Measurements from ENCODE around the gene NOS1. TPM values are rescaled to one million over a fixed set of nuclear protein-coding genes. Genes with fewer than 3 reads are reported as not detected.

The NOS1 gene
- total and polyA plus RNA-seq, 2 experiments from 2014 or later = 0.63 to 3.0 TPM

DNA sequence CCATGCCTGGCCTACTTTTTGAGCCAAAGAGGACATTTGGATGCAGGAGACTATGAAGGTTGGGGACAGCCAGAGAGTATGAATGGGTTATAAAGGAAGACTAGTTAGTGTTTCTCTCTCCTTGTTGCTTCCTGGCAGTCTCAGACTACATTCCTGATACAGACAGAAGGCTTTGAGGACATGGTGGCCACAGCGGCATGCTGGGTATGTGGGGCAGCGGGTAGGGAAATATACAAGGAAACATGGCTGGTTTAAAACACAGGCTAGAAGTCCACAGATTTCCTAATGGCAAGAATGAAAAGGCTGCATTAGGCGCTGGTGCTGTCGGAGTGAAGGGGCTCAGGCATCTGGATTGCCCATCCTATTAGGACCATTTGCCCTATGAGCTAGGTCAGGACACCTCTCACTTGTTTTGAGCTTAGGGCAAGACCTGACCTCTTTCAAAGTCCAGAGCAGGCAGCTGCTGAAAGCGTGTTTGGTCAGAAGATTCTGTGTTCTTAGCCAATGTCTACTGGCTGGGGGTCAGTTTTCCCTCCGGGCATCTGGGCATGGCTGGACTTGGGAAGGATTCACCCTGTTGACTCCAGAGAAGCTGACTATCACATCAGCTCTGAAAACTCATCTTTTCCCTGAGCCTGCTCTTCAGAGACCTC, 151.0 kb downstream of the NOS1 start:
- Histone ChIP-seq H2AFZ (no peak overlapping the region), H3K4me3 (no peak overlapping the region), H3K79me2 (replicated peaks; ENCODE audit: insufficient read depth) (no peaks in the 10 kb centered on the region), H3K4me2 (no peak overlapping the region), H3F3A (replicated peaks; ENCODE audit: low read depth) (no peaks in the 10 kb centered on the region), H3K27me3 (ENCODE audit: insufficient read depth) (no peaks in the 10 kb centered on the region), H4K20me1 (replicated peaks; ENCODE audit: insufficient read depth) (no peaks in the 10 kb centered on the region), H3K27ac (ENCODE audit: low read depth) (no peak overlapping the region), H3K4me1 (ENCODE audit: insufficient read depth) (peaks cover 8% of the 10 kb centered on the region), H3K9me2 (ENCODE audit: insufficient read depth) (no peaks in the 10 kb centered on the region), H3K36me3 (ENCODE audit: insufficient read depth) (no peaks in the 10 kb centered on the region)
- ATAC-seq = no peak
- no peak for DNase-seq (ENCODE audit: low spot score)
- H3K9me3 Mint-ChIP-seq = no peaks in the 10 kb centered on the region
- H3K27ac Mint-ChIP-seq = no peak overlapping the region
- no peak overlapping the region for H3K4me3 Mint-ChIP-seq
- H3K4me1 Mint-ChIP-seq = peaks cover 21% of the 10 kb centered on the region
- H3K27me3 Mint-ChIP-seq (ENCODE audit: insufficient read depth, low read depth, poor library complexity) = peaks cover 20% of the 10 kb centered on the region
- TF ChIP-seq, protein P1, sequence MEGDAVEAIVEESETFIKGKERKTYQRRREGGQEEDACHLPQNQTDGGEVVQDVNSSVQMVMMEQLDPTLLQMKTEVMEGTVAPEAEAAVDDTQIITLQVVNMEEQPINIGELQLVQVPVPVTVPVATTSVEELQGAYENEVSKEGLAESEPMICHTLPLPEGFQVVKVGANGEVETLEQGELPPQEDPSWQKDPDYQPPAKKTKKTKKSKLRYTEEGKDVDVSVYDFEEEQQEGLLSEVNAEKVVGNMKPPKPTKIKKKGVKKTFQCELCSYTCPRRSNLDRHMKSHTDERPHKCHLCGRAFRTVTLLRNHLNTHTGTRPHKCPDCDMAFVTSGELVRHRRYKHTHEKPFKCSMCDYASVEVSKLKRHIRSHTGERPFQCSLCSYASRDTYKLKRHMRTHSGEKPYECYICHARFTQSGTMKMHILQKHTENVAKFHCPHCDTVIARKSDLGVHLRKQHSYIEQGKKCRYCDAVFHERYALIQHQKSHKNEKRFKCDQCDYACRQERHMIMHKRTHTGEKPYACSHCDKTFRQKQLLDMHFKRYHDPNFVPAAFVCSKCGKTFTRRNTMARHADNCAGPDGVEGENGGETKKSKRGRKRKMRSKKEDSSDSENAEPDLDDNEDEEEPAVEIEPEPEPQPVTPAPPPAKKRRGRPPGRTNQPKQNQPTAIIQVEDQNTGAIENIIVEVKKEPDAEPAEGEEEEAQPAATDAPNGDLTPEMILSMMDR (conservative IDR thresholded peaks at IDR 0.05; ENCODE audit: low read depth in 2 of 2) = no peak
- TF ChIP-seq JUNB (IDR thresholded peaks at IDR 0.05; ENCODE audit: unreplicated experiment) (no peak), ZNF331 (CRISPR knock-in tag; IDR thresholded peaks at IDR 0.05; ENCODE audit: low read depth) (no peak)
- TF ChIP-seq, protein P2, sequence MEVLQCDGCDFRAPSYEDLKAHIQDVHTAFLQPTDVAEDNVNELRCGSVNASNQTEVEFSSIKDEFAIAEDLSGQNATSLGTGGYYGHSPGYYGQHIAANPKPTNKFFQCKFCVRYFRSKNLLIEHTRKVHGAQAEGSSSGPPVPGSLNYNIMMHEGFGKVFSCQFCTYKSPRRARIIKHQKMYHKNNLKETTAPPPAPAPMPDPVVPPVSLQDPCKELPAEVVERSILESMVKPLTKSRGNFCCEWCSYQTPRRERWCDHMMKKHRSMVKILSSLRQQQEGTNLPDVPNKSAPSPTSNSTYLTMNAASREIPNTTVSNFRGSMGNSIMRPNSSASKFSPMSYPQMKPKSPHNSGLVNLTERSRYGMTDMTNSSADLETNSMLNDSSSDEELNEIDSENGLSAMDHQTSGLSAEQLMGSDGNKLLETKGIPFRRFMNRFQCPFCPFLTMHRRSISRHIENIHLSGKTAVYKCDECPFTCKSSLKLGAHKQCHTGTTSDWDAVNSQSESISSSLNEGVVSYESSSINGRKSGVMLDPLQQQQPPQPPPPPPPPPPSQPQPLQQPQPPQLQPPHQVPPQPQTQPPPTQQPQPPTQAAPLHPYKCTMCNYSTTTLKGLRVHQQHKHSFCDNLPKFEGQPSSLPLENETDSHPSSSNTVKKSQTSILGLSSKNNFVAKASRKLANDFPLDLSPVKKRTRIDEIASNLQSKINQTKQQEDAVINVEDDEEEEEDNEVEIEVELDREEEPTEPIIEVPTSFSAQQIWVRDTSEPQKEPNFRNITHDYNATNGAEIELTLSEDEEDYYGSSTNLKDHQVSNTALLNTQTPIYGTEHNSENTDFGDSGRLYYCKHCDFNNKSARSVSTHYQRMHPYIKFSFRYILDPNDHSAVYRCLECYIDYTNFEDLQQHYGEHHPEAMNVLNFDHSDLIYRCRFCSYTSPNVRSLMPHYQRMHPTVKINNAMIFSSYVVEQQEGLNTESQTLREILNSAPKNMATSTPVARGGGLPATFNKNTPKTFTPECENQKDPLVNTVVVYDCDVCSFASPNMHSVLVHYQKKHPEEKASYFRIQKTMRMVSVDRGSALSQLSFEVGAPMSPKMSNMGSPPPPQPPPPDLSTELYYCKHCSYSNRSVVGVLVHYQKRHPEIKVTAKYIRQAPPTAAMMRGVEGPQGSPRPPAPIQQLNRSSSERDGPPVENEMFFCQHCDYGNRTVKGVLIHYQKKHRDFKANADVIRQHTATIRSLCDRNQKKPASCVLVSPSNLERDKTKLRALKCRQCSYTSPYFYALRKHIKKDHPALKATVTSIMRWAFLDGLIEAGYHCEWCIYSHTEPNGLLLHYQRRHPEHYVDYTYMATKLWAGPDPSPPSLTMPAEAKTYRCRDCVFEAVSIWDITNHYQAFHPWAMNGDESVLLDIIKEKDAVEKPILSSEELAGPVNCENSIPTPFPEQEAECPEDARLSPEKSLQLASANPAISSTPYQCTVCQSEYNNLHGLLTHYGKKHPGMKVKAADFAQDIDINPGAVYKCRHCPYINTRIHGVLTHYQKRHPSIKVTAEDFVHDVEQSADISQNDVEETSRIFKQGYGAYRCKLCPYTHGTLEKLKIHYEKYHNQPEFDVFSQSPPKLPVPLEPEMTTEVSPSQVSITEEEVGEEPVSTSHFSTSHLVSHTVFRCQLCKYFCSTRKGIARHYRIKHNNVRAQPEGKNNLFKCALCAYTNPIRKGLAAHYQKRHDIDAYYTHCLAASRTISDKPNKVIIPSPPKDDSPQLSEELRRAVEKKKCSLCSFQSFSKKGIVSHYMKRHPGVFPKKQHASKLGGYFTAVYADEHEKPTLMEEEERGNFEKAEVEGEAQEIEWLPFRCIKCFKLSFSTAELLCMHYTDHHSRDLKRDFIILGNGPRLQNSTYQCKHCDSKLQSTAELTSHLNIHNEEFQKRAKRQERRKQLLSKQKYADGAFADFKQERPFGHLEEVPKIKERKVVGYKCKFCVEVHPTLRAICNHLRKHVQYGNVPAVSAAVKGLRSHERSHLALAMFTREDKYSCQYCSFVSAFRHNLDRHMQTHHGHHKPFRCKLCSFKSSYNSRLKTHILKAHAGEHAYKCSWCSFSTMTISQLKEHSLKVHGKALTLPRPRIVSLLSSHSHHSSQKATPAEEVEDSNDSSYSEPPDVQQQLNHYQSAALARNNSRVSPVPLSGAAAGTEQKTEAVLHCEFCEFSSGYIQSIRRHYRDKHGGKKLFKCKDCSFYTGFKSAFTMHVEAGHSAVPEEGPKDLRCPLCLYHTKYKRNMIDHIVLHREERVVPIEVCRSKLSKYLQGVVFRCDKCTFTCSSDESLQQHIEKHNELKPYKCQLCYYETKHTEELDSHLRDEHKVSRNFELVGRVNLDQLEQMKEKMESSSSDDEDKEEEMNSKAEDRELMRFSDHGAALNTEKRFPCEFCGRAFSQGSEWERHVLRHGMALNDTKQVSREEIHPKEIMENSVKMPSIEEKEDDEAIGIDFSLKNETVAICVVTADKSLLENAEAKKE (CRISPR knock-in tag; IDR thresholded peaks at IDR 0.05) = no peak
- TF ChIP-seq, protein P3, sequence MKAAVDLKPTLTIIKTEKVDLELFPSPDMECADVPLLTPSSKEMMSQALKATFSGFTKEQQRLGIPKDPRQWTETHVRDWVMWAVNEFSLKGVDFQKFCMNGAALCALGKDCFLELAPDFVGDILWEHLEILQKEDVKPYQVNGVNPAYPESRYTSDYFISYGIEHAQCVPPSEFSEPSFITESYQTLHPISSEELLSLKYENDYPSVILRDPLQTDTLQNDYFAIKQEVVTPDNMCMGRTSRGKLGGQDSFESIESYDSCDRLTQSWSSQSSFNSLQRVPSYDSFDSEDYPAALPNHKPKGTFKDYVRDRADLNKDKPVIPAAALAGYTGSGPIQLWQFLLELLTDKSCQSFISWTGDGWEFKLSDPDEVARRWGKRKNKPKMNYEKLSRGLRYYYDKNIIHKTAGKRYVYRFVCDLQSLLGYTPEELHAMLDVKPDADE (IDR thresholded peaks at IDR 0.05) = no peak
- TF ChIP-seq, protein P4, sequence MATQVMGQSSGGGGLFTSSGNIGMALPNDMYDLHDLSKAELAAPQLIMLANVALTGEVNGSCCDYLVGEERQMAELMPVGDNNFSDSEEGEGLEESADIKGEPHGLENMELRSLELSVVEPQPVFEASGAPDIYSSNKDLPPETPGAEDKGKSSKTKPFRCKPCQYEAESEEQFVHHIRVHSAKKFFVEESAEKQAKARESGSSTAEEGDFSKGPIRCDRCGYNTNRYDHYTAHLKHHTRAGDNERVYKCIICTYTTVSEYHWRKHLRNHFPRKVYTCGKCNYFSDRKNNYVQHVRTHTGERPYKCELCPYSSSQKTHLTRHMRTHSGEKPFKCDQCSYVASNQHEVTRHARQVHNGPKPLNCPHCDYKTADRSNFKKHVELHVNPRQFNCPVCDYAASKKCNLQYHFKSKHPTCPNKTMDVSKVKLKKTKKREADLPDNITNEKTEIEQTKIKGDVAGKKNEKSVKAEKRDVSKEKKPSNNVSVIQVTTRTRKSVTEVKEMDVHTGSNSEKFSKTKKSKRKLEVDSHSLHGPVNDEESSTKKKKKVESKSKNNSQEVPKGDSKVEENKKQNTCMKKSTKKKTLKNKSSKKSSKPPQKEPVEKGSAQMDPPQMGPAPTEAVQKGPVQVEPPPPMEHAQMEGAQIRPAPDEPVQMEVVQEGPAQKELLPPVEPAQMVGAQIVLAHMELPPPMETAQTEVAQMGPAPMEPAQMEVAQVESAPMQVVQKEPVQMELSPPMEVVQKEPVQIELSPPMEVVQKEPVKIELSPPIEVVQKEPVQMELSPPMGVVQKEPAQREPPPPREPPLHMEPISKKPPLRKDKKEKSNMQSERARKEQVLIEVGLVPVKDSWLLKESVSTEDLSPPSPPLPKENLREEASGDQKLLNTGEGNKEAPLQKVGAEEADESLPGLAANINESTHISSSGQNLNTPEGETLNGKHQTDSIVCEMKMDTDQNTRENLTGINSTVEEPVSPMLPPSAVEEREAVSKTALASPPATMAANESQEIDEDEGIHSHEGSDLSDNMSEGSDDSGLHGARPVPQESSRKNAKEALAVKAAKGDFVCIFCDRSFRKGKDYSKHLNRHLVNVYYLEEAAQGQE (IDR thresholded peaks at IDR 0.05; ENCODE audit: unreplicated experiment) = no peak
- no peaks in the 10 kb centered on the region; the same call in 2 of the 3 replicates for H3K36me3 Mint-ChIP-seq (ENCODE audit: low read depth)
